Left cardiac atrium (tissue), 4 donors: Measurements from ENCODE around the gene PMEL. TPM values are rescaled to one million over a fixed set of nuclear protein-coding genes. Genes with fewer than 3 reads are reported as not detected.
A peak's percentile ranks its signal among the peaks of the same experiment; 100 is the strongest.
"Not testable (repeated sequence)": the region's sequence is repeated elsewhere in the genome, so short reads cannot be mapped to it uniquely, and the experiment has no call there.

Experiments used
- ATAC-seq, 2 donors: fragments of 200-7000 bp; cut with Tn5 transposase; one replicate each; pipeline ENCODE4 v1.9.1; 2020; ENCODE audit warnings: mild to moderate bottlenecking in 2 of 2, moderate library complexity in 2 of 2
- DNase-seq: peaks from one replicate; pipeline ENCODE4 v3.0.0-alpha.2; 2020
- intact Hi-C, 2 donors: fragments of 100-400 bp; cut with DNase I; formaldehyde crosslinking; loops; one replicate each; pipeline versions ENCODE4 v1.14.1 to v1.15.1; 2022 to 2023
- total RNA-seq, 2 donors: library from RNA; stranded (reverse); fragmentation: NEBNext Ultra II Directional; extraction: Animal tissue kit (Norgen Biotek cat#: 25700); gene quantifications; one replicate each; pipeline ENCODE4 v1.2.1, GENCODE V29; 2021
- donor health status: DM: no; HTN: yes; CAD: no.
- donor health status: DM: no; HTN: yes; CAD: no; lungs with severe emphysema.
- donor health status: DM: yes; HTN: yes; CAD: no.
- donor health status: Dilated cardiomyopathy.

PMEL gene
- total RNA-seq, 2 donors from 2014 or later: 0.65 to 0.81 TPM

DNA sequence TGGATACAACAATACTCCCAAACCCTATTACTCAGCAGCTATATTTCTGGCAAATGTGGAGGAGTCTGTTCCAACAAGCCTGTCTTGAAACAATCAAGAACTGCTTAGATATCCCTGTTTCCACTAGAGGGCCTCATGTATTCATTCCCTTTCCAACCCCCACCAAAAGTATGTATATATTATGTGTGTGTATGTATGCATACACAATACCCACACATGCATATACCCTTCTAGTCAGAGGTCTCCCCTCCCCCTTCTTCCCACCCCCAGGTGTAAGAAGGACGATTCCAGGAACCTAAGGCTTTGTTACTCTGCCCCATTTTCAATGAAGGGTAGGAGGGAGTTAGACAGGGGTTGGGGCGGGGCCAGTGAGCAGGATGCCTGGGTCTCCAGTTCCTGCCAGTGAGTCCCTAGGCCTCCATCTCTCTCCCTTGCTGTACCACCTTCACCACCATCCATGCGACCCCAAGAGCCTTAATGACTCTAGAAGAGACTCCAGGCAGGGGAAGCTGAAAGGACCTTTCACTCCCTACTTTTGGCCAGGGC is 35.0 kb downstream of the PMEL start, which contains the start of gene DGKA:
DGKA (plus strand) TSS at position 392 of the 546 bp plus-strand sequence. CDS start 5,342 bp downstream, outside the sequence.
- DNase-seq: peak; percentile 42
- ATAC-seq: peak in 1 of 2 donors; percentile 22
- intact Hi-C loops: loop anchor here (5.0 to 10.0 kb wide), 2 partner anchors 36 to 186 kb away; partner anchors contain the start of genes CDK2 (in 1 of the 2), GDF11 (in 1 of the 2) and PMEL (in 1 of the 2)

DNA sequence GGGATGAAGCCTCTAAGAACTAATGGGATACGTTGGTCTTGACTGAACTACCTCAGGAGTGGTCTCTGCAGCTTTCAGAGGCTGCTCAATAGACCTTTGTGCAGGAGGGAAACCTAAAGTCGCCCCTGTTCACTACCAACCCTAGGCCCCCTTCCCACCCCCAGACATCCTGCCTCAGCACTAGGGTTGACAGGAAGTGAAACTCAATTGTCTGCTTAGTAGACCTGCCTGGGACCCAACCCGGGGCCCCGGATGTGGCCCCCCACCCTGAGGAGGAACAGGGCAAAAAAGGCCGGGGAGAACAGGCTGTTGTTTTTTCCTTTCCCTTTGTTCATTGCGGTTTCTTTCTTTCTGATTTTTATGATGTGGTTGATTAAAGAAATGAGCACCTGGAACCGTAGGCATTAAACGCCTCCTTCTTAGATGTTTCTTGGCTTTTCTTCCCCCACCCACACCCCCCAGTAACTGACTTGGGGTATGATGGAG is 36.5 kb downstream of the PMEL start:
- ATAC-seq (no peak), DNase-seq (peak; percentile 31)
- intact Hi-C loops: loop anchor here in 1 of 2 donors (5.0 kb wide), 1 partner anchor 97 kb away; no protein-coding TSS in a partner anchor

DNA sequence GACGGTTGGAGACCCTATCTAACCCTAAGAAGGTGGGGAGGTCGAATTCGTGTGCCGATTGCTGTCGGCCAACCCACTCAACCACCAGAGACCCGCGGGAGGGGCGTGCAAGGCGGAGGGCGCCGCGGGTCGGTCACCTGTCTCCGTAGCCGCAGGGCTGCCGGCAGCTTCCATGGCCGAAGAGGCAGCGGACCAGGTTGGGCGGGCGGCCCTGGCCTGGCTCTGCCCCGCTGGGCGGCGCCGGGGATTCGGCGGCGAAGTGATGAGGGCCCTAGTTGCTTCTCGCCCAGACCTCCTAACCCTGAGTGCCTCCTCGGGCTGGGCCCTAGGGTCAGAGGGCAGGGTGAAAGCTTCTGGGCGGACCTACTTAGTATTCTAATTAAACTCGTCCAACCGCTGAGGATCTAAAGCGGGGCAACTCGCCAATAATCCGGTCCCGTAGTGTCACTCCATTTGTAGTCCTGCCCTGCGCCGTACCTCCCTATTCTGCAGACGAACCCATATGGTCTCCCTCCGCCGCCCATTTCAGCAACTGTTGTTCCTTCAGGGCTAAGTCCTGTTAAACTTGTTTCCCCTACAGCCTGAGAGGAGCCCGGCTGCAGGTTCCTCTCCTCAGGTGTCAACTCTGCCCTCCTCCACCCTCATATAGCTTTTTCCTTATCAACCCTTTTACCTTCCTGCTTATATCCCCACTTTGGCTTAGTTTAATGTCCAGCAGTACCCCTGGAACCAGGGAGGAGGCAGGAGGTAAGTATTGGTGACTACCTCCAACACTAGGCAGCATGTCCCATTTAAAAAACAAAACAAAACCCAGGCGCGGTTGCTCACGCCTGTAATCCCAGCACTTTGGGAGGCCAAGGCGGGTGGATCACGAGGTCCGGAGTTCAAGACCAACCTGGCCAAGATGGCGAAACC is 38.0 kb downstream of the PMEL start, which contains the start of gene PYM1:
PYM1 (minus strand) TSS at position 307 of the 915 bp plus-strand sequence; CDS start at position 174, 133 bp downstream.
- intact Hi-C loops: loop anchor here in 1 of 2 donors (5.0 kb wide), 1 partner anchor 96 kb away; no protein-coding TSS in a partner anchor
- ATAC-seq: peak; percentile 66 to 77

DNA sequence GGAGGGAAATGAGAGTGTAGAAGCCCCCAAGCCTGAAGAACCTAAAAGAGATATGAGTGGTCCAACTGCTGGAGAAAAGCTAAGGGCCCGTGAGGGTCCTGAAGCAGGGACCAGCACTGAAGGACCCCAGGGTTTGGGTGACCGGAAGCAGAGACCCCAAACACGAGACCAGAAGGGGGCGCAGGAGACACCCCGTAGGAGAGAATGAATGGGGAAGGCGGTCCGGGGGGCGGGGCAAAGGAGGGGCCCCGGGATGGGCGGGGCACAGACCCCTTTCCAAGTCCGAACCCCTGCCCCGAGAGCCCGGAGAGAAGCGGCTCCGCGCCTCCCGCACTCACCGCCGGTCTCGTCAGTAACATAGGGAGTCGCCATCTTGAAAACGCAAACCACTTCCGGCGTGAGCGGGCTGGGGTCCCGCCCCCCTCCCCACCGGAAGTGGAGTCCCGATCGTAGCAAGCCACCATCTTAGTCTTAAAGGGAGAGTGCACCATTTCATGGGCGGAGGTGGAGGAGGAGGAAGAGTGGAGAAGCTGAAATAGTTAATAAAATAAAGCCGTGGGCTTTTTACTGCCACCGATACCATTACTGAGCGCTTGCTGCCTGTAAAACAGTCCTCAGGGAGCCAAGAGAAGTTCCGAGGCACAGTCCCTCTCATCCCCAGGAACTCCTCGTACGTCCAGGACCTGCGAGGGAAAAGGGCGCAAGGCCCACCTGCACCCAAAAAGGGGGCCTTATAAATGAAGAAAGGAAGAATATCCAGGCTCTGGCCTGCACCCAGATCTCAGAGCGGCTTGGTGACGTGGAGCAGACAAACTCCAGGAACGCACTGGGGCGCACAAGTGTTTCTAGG is 38.9 kb downstream of the PMEL start:
- intact Hi-C loops: loop anchor here in 1 of 2 donors (5.0 kb wide), 1 partner anchor 95 kb away; no protein-coding TSS in a partner anchor
- DNase-seq (peak; percentile 89), ATAC-seq (peak; percentile 87 to 89)

More for the DNA sequence above, 38.0 kb downstream of the PMEL start, which contains the start of gene PYM1:
- DNase-seq: peak; percentile 87

DNA sequence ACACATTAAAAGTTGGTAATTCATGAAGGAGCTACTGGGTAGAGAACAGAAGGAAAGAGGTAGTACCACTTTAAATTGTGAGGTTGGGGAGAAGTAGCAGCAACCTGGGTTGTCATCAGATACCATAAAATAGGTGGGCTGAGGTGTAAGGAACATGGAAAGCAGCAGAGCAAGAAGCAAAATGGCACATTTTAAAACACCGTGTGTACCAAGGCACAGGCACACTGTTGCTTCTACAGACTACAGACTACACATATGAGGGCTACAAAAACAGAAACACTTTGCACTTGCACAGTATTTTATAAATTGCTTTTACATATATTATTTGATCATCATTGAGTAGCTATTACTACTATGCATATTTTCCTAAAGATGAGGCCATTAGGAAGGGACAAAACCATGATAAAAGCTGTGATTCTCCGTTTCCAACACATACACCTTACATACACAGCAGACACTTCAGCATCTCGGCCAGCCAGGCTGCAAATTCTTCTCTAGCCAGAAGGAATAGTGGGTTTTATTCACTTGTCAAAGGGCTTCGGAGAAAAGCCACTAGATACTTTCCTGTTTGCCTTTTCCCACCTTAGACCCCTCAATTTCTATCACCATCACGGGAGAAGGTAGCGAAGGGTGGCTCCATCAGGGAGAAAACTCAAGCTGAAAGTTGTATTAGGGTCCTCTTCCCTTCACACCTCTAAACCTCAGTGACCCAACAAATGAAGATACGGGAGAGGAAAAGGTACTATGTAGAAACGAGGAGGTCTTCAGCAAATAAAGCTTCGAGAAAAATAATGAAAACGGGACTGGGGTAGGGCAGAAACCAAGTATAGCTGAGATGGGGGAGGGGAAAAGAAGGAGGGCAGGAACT is 39.7 kb downstream of the PMEL start:
- ATAC-seq: no peak

DNA sequence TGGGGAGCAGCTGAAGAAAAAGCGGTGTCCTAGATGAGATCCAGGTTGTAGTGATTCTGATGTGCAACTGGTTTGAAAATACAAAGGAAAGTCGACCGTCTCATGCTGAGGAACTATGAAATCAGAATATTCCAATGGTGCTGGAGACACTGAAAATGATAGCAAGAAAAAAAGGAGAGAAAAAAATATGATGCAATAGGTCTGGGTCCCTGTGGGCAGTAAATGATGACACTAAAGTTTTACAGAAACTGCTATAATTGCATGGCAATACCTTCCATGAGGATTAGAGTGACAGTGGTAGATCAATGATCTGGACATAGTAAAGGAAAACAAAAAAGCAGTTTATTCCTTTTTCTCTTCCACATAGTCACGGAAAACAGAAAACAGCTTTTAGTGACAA is 40.5 kb downstream of the PMEL start:
- intact Hi-C loops: loop anchor here in 1 of 2 donors (5.0 kb wide), 1 partner anchor 93 kb away; no protein-coding TSS in a partner anchor
- ATAC-seq: no peak
- no peak for DNase-seq

More for the DNA sequence above, 39.7 kb downstream of the PMEL start:
- no peak for DNase-seq
- intact Hi-C loops: loop anchor here in 1 of 2 donors (5.0 kb wide), 1 partner anchor 94 kb away; no protein-coding TSS in a partner anchor

DNA sequence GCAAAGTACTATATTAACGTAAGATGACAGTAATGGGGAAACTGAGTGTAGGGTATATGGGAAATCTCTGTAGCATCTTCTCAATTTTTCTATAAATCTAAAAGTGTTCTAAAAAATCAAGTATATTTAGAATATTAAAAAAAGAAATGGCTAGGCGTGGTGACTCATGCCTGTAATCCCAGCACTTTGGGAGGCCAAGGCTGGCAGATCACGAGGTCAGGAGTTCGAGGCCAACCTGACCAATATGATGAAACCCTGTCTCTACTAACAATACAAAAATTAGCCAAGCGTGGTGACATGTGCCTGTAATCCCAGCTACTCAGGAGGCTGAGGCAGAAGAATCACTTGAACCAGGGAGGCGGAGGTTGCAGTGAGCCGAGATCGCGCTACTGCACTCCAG is 42.2 kb downstream of the PMEL start:
- intact Hi-C loops: not testable (repeated sequence)

DNA sequence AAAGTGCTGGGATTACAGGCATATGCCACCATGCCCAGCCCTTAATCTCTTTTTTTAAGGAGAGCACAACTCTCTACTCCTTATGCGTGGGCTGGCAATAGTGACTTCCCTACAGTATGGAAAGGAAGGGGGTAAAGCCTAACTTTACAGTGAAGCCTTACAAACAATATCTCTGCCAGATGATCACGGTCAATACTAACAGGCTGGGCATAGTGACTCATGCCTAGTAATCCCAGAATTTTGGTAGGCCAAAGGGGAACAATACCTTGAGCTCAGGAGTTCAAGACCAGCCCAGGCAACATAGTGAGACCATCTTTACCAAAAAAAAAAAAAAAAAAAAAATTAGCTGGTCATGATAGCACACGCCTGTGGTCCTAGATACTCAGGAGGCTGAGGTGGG is 43.7 kb downstream of the PMEL start:
- no peak for ATAC-seq
- intact Hi-C loops: no loop called here
- DNase-seq: no peak

More for the DNA sequence above, 42.2 kb downstream of the PMEL start:
- not testable (repeated sequence) for ATAC-seq, DNase-seq

DNA sequence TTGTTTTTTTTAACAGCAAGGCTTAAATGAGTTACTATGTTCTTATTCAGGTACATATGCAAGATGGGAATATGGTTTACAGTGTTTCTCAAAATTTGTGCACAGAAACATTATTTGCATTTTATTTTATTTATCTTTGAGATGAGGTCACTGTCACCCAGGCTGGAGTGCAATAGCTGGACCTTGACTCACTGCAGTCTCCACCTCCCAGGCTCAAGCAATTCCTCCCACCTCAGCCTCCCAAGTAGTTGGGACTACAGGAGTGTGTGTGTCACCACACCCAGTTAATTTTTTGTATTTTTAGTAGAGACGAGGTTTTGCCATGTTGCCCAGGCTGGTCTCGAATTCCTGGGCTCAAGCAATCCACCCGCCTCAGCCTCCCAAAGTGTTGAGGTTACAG is 46.8 kb downstream of the PMEL start:
- ATAC-seq, DNase-seq, intact Hi-C loops: not testable (repeated sequence)

DNA sequence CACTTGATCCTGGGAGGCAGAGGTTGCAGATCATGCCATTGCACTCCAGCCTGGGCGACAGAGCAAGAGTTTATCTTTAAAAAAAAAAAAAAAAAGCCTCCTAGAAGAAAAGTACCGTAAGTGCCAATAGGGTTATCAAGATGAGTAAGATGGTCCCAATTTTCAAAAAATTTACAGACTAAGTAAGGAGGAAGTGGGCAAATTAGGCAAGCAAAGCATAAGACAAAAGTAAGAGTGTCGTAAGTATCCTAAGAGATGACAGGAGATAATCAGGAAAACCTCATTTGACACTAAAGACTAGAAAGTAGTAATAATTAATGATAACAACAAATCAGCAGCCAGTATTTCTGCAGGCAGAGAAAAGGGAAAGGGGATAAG is 50.4 kb downstream of the PMEL start:
- DNase-seq: no peak
- intact Hi-C loops: no loop called here
- no peak for ATAC-seq

DNA sequence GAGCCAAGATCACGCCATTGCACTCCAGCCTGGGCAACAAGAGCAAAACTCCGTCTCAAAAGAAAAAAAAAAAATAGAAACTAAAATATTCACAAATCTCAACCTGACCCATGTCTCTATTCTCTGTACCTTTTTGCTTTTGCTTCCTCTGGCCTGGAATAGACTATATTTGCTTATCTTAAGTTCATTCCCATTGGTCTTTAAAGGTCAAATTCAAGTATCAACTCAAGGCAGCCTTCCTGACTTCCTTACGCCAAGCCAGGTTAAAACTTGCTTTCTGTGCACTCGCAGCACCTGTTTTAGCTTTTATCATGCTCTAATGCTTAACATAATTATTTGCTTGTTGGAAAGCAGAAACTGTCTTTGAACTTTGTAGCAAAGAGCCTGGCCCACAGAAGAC is 52.9 kb downstream of the PMEL start:
- intact Hi-C loops: no loop called here
- ATAC-seq (no peak), DNase-seq (no peak)

DNA sequence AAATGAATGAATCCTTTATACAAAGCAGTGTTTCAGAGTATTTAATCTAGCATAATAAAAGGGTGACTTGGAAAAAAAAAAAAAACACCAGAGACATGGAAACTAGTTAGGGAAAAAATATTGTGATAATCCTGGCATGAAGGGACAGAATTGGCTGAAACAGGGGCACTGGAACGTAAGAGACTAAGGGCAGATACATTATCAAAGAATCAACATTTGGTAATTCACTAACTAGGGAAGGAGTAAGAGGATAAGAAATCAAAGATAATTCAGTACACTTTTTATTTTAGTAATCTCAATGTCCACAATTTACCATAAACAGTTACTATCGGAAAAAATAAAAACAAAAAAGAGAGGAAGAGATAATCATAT is 56.3 kb downstream of the PMEL start:
- intact Hi-C loops: no loop called here

DNA sequence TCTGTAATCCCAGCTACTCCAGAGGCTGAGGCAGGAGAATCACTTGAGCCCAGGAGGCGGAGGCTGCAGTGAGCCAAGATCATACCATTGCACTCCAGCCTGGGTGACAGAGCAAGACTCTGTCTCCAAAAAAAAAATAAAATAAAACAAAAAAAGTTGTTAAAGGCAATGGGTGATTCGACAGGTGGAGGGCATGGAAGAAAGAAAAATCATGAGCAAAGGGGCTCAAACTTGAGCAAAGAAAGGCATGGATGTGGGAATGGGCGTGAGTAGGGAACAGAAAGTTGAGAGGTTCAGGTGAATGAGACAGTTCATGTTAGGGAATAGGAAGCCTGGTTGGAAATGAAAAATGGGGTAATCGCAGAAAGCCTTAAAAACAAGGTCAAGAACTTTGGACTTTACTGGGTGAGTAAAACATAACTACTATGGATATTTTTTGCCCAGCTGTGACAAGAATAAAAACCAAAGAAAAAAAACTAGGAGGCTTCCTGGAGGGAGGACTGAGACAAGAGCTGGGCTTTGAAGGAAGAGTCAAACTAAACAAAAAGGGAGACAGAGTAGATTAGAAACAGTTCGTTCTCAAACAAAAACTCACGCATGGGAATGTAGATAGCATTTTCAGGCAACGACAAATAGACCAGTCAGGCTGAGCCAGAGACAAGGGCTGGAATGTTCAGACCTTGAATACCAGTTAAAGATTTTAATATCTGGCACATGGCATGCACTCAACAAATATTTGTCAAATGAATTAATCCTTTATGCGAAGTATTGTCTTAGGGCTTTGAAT is 56.9 kb downstream of the PMEL start:
- intact Hi-C loops: no loop called here
- ATAC-seq: peak in 1 of 2 donors; percentile 51
- DNase-seq: no peak

More for the DNA sequence above, 56.3 kb downstream of the PMEL start:
- no peak for ATAC-seq
- DNase-seq: no peak

DNA sequence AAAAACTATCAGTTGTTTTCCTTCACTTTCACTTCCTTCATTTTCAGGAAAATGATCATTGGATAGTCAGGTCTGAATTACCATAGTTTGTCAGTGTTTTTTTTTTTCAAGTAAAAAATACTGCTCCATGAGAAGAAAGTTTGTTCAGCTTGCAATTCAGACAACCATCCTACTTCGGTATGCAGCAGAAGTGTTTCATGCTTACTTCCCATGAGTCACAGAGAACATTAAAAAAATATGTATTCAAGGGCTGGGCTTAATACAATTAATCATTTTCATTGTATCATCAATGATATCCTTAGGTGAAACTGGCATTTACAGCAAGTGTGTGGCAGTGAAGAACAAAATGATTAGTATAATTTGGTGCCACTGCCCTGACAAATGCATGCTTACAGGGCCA is 59.8 kb downstream of the PMEL start:
- intact Hi-C loops: no loop called here
- DNase-seq: no peak
- no peak for ATAC-seq
